ENCODE results near the gene UCP3. TPM values are rescaled to one million over a fixed set of nuclear protein-coding genes. Genes with fewer than 3 reads are reported as not detected.

UCP3 gene
- total RNA-seq, 2 donors from 2014 or later, result 5.5 to 6.0 TPM

- Mint-ChIP-seq H3K36me3 (ENCODE audit: low read depth) (peaks cover 16% of the 10 kb centered on the region), H3K27me3 (no peaks in the 10 kb centered on the region), H3K4me1 (peaks cover 71% of the 10 kb centered on the region), H3K4me3 (peak overlapping the region; percentile 87), H3K27ac (peak overlapping the region; percentile 100)
- ATAC-seq, result no peak
- no peaks in the 10 kb centered on the region for H3K9me3 ChIP-seq (ENCODE audit: control insufficient read depth, low read length, poor library complexity, severe bottlenecking)
- no peak for DNase-seq
These were observed 34.0 kb downstream of the UCP3 start for GRCh38 chr11:73974604-73975478.

- Mint-ChIP-seq H3K27me3 (no peaks in the 10 kb centered on the region), H3K4me3 (peak overlapping the region; percentile 87), H3K27ac (peak overlapping the region; percentile 100), H3K4me1 (peaks cover 80% of the 10 kb centered on the region), H3K36me3 (ENCODE audit: low read depth) (peaks cover 13% of the 10 kb centered on the region)
- no peaks in the 10 kb centered on the region for H3K9me3 ChIP-seq (ENCODE audit: control insufficient read depth, low read length, poor library complexity, severe bottlenecking)
- DNase-seq (no peak), ATAC-seq (no peak)
These were observed 36.0 kb downstream of the UCP3 start for GRCh38 chr11:73972620-73973449.

DNA sequence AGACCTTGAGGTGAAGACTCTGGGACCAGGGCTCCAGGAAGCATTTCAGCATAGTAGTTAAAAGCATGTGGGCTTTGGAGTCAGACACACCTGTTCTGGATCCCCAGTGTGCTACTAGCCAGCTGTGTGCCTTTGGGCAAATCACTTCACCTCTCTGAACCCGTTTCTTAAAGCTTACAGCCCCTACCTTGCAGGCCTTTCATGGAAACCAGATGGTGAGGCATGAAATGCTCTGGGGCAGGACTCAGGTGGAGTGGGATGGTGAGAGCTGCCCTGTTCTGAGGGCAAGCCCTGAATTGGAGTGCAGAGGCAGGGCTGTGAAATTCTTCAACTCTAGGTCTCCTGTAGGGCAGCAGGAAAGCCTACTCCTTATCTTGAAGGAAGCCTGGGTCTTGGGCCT, 36.7 kb downstream of the UCP3 start:
- no peak for DNase-seq
- Mint-ChIP-seq H3K27me3 (no peaks in the 10 kb centered on the region), H3K27ac (peak overlapping the region; percentile 100), H3K4me3 (no peak overlapping the region), H3K36me3 (ENCODE audit: low read depth) (peaks cover 13% of the 10 kb centered on the region), H3K4me1 (peaks cover 76% of the 10 kb centered on the region)
- no peak for ATAC-seq
- no peaks in the 10 kb centered on the region for H3K9me3 ChIP-seq (ENCODE audit: control insufficient read depth, low read length, poor library complexity, severe bottlenecking)

DNA sequence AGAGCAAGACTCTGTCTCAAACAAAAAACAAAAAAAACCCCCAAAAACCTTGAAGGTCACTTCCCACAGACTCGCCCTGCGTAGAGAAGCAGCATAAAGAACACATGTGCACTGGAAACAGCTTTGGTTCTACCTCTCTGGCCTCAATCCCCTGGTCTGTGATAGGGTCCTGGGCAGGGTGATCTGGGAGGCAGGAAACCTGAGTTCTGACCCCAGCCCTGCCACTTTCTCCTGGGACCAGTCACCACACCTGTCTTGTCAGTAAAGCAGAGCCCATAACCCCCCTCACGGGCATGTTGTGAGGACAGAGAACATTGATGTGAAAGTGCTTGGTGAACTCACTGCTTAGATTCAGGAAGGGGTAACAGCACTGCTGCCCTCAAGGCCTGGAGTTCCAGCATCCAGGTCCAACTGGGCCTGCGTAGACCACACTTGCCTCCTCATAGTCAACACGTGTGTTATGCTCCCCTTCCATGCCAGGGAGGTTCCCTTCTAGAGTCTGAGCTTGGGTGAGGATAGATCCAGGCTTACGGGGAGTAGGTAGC, 37.6 kb downstream of the UCP3 start:
- peaks cover 69% of the 10 kb centered on the region for H3K4me1 Mint-ChIP-seq
- H3K27ac Mint-ChIP-seq, result peak overlapping the region; percentile 100
- peak; percentile 1 for ATAC-seq
- no peaks in the 10 kb centered on the region for H3K9me3 ChIP-seq (ENCODE audit: control insufficient read depth, low read length, poor library complexity, severe bottlenecking)
- peaks cover 10% of the 10 kb centered on the region for H3K36me3 Mint-ChIP-seq (ENCODE audit: low read depth)
- H3K4me3 Mint-ChIP-seq, result peak overlapping the region; percentile 84
- DNase-seq, result no peak
- no peaks in the 10 kb centered on the region for H3K27me3 Mint-ChIP-seq

GRCh38 chr11:73969991-73970800, 38.7 kb downstream of the UCP3 start:
- H3K36me3 Mint-ChIP-seq (ENCODE audit: low read depth), result peaks cover 5% of the 10 kb centered on the region
- H3K27ac Mint-ChIP-seq, result peak overlapping the region; percentile 100
- ATAC-seq (peak; percentile 22), DNase-seq (no peak)
- peak overlapping the region; percentile 84 for H3K4me3 Mint-ChIP-seq
- no peaks in the 10 kb centered on the region for H3K9me3 ChIP-seq (ENCODE audit: control insufficient read depth, low read length, poor library complexity, severe bottlenecking)
- H3K4me1 Mint-ChIP-seq, result peaks cover 59% of the 10 kb centered on the region
- no peaks in the 10 kb centered on the region for H3K27me3 Mint-ChIP-seq

DNA sequence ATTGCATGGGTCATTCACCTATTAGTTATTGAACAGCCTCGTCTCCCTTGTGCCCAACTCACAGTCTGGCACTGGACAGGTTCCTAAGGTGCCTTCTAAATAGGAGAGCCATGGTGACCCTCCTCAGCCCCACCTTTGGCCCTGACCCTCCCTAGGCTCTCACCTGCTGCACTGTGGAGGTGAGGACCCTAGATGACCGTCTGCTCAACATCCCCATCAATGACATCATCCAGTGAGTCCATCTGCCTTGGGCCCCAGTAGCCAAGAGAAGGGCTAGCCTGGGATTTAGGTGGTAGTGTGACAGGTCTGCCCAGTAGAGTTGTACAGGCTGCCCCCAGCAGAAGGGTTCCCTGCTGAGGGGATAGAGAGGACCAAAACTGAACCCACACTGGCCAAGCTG, 39.8 kb downstream of the UCP3 start:
- Mint-ChIP-seq H3K4me3 (peak overlapping the region; percentile 84), H3K4me1 (peaks cover 54% of the 10 kb centered on the region), H3K27me3 (no peaks in the 10 kb centered on the region), H3K27ac (peak overlapping the region; percentile 100), H3K36me3 (ENCODE audit: low read depth) (no peaks in the 10 kb centered on the region)
- DNase-seq, result no peak
- ATAC-seq, result no peak
- no peaks in the 10 kb centered on the region for H3K9me3 ChIP-seq (ENCODE audit: control insufficient read depth, low read length, poor library complexity, severe bottlenecking)

- no peaks in the 10 kb centered on the region for H3K9me3 ChIP-seq (ENCODE audit: control insufficient read depth, low read length, poor library complexity, severe bottlenecking)
- no peaks in the 10 kb centered on the region for H3K27me3 Mint-ChIP-seq
- peak overlapping the region; percentile 100 for H3K27ac Mint-ChIP-seq
- ATAC-seq, result no peak
- DNase-seq, result no peak
- H3K36me3 Mint-ChIP-seq (ENCODE audit: low read depth), result no peaks in the 10 kb centered on the region
- peaks cover 52% of the 10 kb centered on the region for H3K4me1 Mint-ChIP-seq
- H3K4me3 Mint-ChIP-seq, result peak overlapping the region; percentile 84
These were observed 40.4 kb downstream of the UCP3 start for GRCh38 chr11:73968356-73968966.

DNA sequence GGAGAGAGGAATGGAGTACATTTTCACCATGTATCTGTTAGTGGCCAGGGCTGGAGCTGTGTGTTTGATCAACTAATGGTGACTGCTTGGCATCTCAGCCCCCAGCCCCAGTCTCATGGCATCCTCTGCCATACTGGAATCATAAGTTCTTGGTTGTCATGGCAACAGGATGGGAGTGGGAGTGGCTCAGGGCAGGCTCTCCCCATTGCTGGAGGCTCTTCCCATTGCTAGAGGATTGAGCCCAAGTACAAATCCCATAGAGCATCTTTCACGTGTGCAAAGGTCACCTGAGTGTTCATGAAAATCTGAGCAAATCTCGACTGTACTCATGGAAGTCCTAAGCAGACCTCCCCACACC, 43.1 kb downstream of the UCP3 start:
- Mint-ChIP-seq H3K4me3 (peak overlapping the region; percentile 12), H3K27ac (peak overlapping the region; percentile 56), H3K27me3 (no peaks in the 10 kb centered on the region), H3K36me3 (ENCODE audit: low read depth) (no peaks in the 10 kb centered on the region), H3K4me1 (peaks cover 35% of the 10 kb centered on the region)
- no peak for ATAC-seq
- DNase-seq, result no peak
- H3K9me3 ChIP-seq (ENCODE audit: control insufficient read depth, low read length, poor library complexity, severe bottlenecking), result no peaks in the 10 kb centered on the region

DNA sequence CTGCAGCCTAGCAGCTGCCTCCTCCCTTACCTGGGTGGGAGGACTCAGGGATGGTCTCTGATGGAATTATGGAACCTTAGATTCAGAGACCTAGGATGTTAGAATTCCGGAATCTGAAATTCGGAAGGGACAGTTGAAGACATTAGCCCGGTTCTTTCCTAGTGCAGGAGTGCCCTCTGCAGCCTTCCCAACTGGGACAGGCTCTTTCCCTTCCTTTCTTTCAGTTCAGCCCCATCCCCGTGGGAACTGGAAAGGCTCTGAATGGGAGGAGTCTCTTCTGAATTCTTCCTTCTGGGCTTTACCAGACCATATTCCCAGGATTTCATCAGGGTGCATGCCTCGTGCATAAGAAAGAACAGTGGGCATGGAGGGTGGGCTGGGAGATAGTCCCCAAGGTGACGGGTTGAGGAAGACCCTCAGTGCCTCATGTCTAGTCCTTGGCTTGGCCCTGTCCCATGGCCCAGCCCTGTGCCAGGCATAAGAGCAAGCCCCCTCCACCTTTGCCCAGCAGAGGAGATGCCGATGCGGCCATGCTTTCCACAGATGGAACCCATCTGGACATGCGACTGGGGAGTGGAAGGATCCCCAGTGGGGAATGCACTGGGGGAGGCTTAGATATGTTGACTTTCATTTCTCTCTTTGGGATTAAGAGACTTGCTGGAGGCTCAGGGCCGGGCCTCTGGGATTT, 43.7 kb downstream of the UCP3 start:
- Mint-ChIP-seq H3K27ac (peak overlapping the region; percentile 56), H3K27me3 (no peaks in the 10 kb centered on the region), H3K4me1 (peaks cover 32% of the 10 kb centered on the region), H3K4me3 (peak overlapping the region; percentile 50), H3K36me3 (ENCODE audit: low read depth) (no peaks in the 10 kb centered on the region)
- H3K9me3 ChIP-seq (ENCODE audit: control insufficient read depth, low read length, poor library complexity, severe bottlenecking), result no peaks in the 10 kb centered on the region
- ATAC-seq (no peak), DNase-seq (no peak)

GRCh38 chr11:73963861-73964260, 45.0 kb downstream of the UCP3 start:
- Mint-ChIP-seq H3K36me3 (ENCODE audit: low read depth) (no peaks in the 10 kb centered on the region), H3K27ac (peak overlapping the region; percentile 56), H3K4me3 (peak overlapping the region; percentile 81), H3K4me1 (peaks cover 19% of the 10 kb centered on the region), H3K27me3 (no peaks in the 10 kb centered on the region)
- DNase-seq (no peak), ATAC-seq (no peak)
- no peaks in the 10 kb centered on the region for H3K9me3 ChIP-seq (ENCODE audit: control insufficient read depth, low read length, poor library complexity, severe bottlenecking)

DNA sequence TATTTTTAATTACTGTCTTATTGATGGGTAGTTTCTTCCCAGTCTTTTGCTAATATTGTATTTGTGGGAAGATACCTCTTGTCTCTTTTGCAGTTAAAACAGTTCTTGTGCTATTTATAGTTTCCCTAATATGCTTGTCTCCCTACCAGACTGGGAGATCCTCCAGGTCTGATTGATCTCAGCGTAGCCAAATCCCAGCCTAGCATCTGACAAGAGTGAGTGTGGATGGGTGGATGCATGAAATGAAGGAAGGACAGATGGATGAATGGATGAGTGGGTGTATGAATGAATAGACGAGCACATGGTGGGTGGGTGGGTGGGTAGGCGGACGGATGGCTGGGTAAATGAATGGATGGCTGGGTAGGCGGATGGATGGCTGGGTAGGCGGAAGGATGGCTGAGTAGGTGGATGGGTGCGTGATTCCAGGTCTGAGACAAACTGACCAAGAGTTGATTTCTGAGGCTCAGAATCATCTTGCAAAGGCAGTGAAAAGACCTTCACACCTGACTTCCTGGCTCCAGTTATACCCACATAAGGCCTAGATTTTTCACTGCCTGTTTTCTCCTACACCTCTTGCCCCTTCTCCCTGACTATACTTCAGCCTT, 46.7 kb downstream of the UCP3 start:
- Mint-ChIP-seq H3K27ac (no peak overlapping the region), H3K4me3 (no peak overlapping the region), H3K4me1 (peaks cover 15% of the 10 kb centered on the region), H3K36me3 (ENCODE audit: low read depth) (no peaks in the 10 kb centered on the region), H3K27me3 (peaks cover 14% of the 10 kb centered on the region)
- DNase-seq, result no peak
- ATAC-seq, result no peak
- H3K9me3 ChIP-seq (ENCODE audit: control insufficient read depth, low read length, poor library complexity, severe bottlenecking), result no peaks in the 10 kb centered on the region

- peaks cover 17% of the 10 kb centered on the region for H3K4me1 Mint-ChIP-seq
- no peak overlapping the region for H3K27ac Mint-ChIP-seq
- no peaks in the 10 kb centered on the region for H3K36me3 Mint-ChIP-seq (ENCODE audit: low read depth)
- peaks cover 23% of the 10 kb centered on the region for H3K27me3 Mint-ChIP-seq
- DNase-seq (no peak), ATAC-seq (no peak)
- H3K9me3 ChIP-seq (ENCODE audit: control insufficient read depth, low read length, poor library complexity, severe bottlenecking), result no peaks in the 10 kb centered on the region
- no peak overlapping the region for H3K4me3 Mint-ChIP-seq
These were observed 47.6 kb downstream of the UCP3 start for GRCh38 chr11:73961321-73961720.
